IMR-90 (cell line): ENCODE results near the gene CACNA2D3. TPM values are rescaled to one million over a fixed set of nuclear protein-coding genes. Genes with fewer than 3 reads are reported as not detected.

Source experiments
- ATAC-seq: fragments of 200-7000 bp; cut with Tn5 transposase; 2 replicates; pipeline ENCODE4 v1.9.1; 2020; ENCODE audit warnings: low read depth, mild to moderate bottlenecking, moderate library complexity
- BruUV-seq: library from RNA; stranded (reverse); fragments of 400-500 nt; replicated peaks from 2 replicates; lab custom pipeline; 2021; lab: Mats Ljungman, UMichigan
- CTCF ChIA-PET: fragments of 300-600 bp; formaldehyde crosslinking; extraction: SDS; loops from one replicate; lab custom pipeline; 2021; ENCODE audit warnings: antibody characterized with exemption; lab: Yijun Ruan, JAX
- POLR2A ChIA-PET: fragments of 300-600 bp; sonication (Branson Sonifier 250); formaldehyde crosslinking; loops from one replicate; lab custom pipeline; 2022; ENCODE audit warnings: antibody characterized with exemption; ENCODE audit not compliant: unreplicated experiment; lab: Charles Lee
- DNase-seq: peaks from one replicate; pipeline ENCODE4 v3.0.0; 2013
- H2AFZ ChIP-seq: replicated peaks from 2 replicates; pipeline ENCODE3; 2013; ENCODE audit warnings: low read length, mild to moderate bottlenecking; ENCODE audit not compliant: poor library complexity
- H2AK5ac ChIP-seq: 2 replicates; pipeline ENCODE4 v1.6.1; 2013; ENCODE audit warnings: low read depth, low read length, inconsistent platforms
- H2AK9ac ChIP-seq: replicated peaks from 2 replicates; pipeline ENCODE3; 2013; ENCODE audit warnings: mild to moderate bottlenecking, low read depth, low read length, moderate library complexity; ENCODE audit not compliant: poor library complexity
- H2BK120ac ChIP-seq: 2 replicates; pipeline ENCODE4 v1.6.1; 2013; ENCODE audit warnings: low read depth, low read length, inconsistent platforms
- H2BK15ac ChIP-seq: 3 replicates; pipeline ENCODE4 v1.6.1; 2013; ENCODE audit warnings: low read depth, low read length, inconsistent platforms
- H2BK20ac ChIP-seq: 2 replicates; pipeline ENCODE4 v1.6.1; 2013; ENCODE audit warnings: low read depth, mild to moderate bottlenecking, inconsistent platforms, low read length, moderate library complexity
- H2BK5ac ChIP-seq: 2 replicates; pipeline ENCODE4 v1.6.1; 2013; ENCODE audit warnings: mild to moderate bottlenecking, low read depth, low read length, inconsistent platforms; ENCODE audit not compliant: poor library complexity, severe bottlenecking
- H3K14ac ChIP-seq: replicated peaks from 2 replicates; pipeline ENCODE4 v1.6.1; 2013; ENCODE audit warnings: low read depth, low read length, inconsistent platforms
- H3K18ac ChIP-seq: 2 replicates; pipeline ENCODE4 v1.6.1; 2013; ENCODE audit warnings: low read depth, low read length, control low read depth
- H3K23ac ChIP-seq: 2 replicates; pipeline ENCODE4 v1.6.1; 2013; ENCODE audit warnings: low read depth, low read length, inconsistent platforms
- H3K27ac ChIP-seq: 2 replicates; pipeline ENCODE4 v1.5.1; 2013; ENCODE audit warnings: mild to moderate bottlenecking, control low read depth, low read length; ENCODE audit not compliant: insufficient read depth
- H3K27me3 ChIP-seq: 2 replicates; pipeline ENCODE4 v1.6.1; 2013; ENCODE audit warnings: low read length; ENCODE audit not compliant: control insufficient read depth, insufficient read depth
- H3K36me3 ChIP-seq: 2 replicates; pipeline ENCODE4 v1.6.1; 2013; ENCODE audit warnings: low read length, mixed read lengths; ENCODE audit not compliant: control insufficient read depth, insufficient read depth
- H3K4ac ChIP-seq: 2 replicates; pipeline ENCODE4 v1.6.1; 2013; ENCODE audit warnings: low read depth, low read length, inconsistent platforms
- H3K4me1 ChIP-seq: 2 replicates; pipeline ENCODE4 v1.6.1; 2013; ENCODE audit warnings: low read length, mixed read lengths; ENCODE audit not compliant: control insufficient read depth, insufficient read depth
- H3K4me2 ChIP-seq: 2 replicates; pipeline ENCODE4 v1.6.1; 2013; ENCODE audit warnings: low read depth, mild to moderate bottlenecking, control low read depth, low read length, moderate library complexity
- H3K4me3 ChIP-seq: 2 replicates; pipeline ENCODE4 v1.5.1; 2013; ENCODE audit warnings: low read depth, mild to moderate bottlenecking, control low read depth, low read length, moderate library complexity; ENCODE audit not compliant: insufficient read depth
- H3K56ac ChIP-seq: 2 replicates; pipeline ENCODE4 v1.6.1; 2013; ENCODE audit warnings: low read length, inconsistent platforms; ENCODE audit not compliant: insufficient read depth; ENCODE audit errors: extremely low read depth
- H3K79me1 ChIP-seq, 2 experiments: 2 replicates each; pipeline ENCODE4 v1.6.1; 2013; ENCODE audit warnings: low read length in 2 of 2, inconsistent platforms in 1 of 2, low read depth in 1 of 2
- H3K9ac ChIP-seq: 2 replicates; pipeline ENCODE4 v1.6.1; 2013; ENCODE audit warnings: low read depth, low read length, control low read depth
- H3K9me1 ChIP-seq: 2 replicates; pipeline ENCODE4 v1.6.1; 2013; ENCODE audit warnings: low read length, inconsistent platforms; ENCODE audit not compliant: insufficient read depth
- H3K9me3 ChIP-seq: 2 replicates; pipeline ENCODE4 v1.6.1; 2013; ENCODE audit warnings: low read length; ENCODE audit not compliant: control insufficient read depth, insufficient read depth
- H4K20me1 ChIP-seq: 2 replicates; pipeline ENCODE4 v1.6.1; 2013; ENCODE audit warnings: low read length, inconsistent platforms; ENCODE audit not compliant: insufficient read depth
- H4K5ac ChIP-seq: 2 replicates; pipeline ENCODE4 v1.6.1; 2013; ENCODE audit warnings: mild to moderate bottlenecking, low read depth, low read length, control low read depth
- H4K8ac ChIP-seq, 2 experiments: 2 replicates each; pipeline ENCODE4 v1.6.1; 2013; ENCODE audit warnings: low read depth in 2 of 2, low read length in 2 of 2, control low read depth in 1 of 2, inconsistent platforms in 1 of 2
- H4K91ac ChIP-seq: 2 replicates; pipeline ENCODE4 v1.6.1; 2013; ENCODE audit warnings: low read depth, low read length, inconsistent platforms; ENCODE audit not compliant: insufficient read depth
- BHLHE40 ChIP-seq: fragments of 150-350 bp; IDR thresholded peaks from 2 replicates; pipeline ENCODE4 v1.6.1; 2016; ENCODE audit warnings: mild to moderate bottlenecking, low read depth, low read length
- CEBPB ChIP-seq: IDR thresholded peaks from 2 replicates; pipeline ENCODE4 v1.6.1; 2012; ENCODE audit warnings: low read depth, low read length, improper control_type of control experiment
- CHD1 ChIP-seq: IDR thresholded peaks from 2 replicates; pipeline ENCODE4 v1.6.1; 2012; ENCODE audit warnings: low read depth, low read length, improper control_type of control experiment
- CTCF ChIP-seq: conservative IDR thresholded peaks from 2 replicates; pipeline ENCODE4 v1.5.1; 2012; ENCODE audit warnings: mild to moderate bottlenecking, low read depth, low read length, improper control_type of control experiment
- FOS ChIP-seq: fragments of 150-350 bp; IDR thresholded peaks from 2 replicates; pipeline ENCODE4 v1.6.1; 2016; ENCODE audit warnings: low read depth, low read length
- MAFK ChIP-seq: IDR thresholded peaks from 2 replicates; pipeline ENCODE4 v1.6.1; 2012; ENCODE audit warnings: low read depth, low read length, improper control_type of control experiment
- MAZ ChIP-seq: IDR thresholded peaks from 2 replicates; pipeline ENCODE4 v1.6.1; 2012; ENCODE audit warnings: low read depth, mild to moderate bottlenecking, low read length, improper control_type of control experiment, moderate library complexity, borderline replicate concordance
- MXI1 ChIP-seq: IDR thresholded peaks from 2 replicates; pipeline ENCODE4 v1.6.1; 2012; ENCODE audit warnings: low read depth, mild to moderate bottlenecking, low read length, moderate library complexity, borderline replicate concordance
- NFE2L2 ChIP-seq: fragments of 150-350 bp; IDR thresholded peaks from 2 replicates; pipeline ENCODE4 v1.6.1; 2016; ENCODE audit warnings: low read depth, mild to moderate bottlenecking, low read length
- POLR2A ChIP-seq: IDR thresholded peaks from 2 replicates; pipeline ENCODE4 v1.6.1; 2012; ENCODE audit warnings: mild to moderate bottlenecking, low read depth, low read length
- RAD21 ChIP-seq: IDR thresholded peaks from 2 replicates; pipeline ENCODE4 v1.6.1; 2012; ENCODE audit warnings: low read length, improper control_type of control experiment
- RCOR1 ChIP-seq: IDR thresholded peaks from 2 replicates; pipeline ENCODE4 v1.6.1; 2012; ENCODE audit warnings: mild to moderate bottlenecking, low read length, improper control_type of control experiment; ENCODE audit not compliant: insufficient replicate concordance
- RFX5 ChIP-seq: IDR thresholded peaks from 2 replicates; pipeline ENCODE4 v1.8.0; 2012; ENCODE audit warnings: low read depth, mild to moderate bottlenecking, low read length, moderate library complexity
- SMC3 ChIP-seq: fragments of 150-350 bp; IDR thresholded peaks from 2 replicates; pipeline ENCODE4 v1.6.1; 2016; ENCODE audit warnings: low read depth, mild to moderate bottlenecking, antibody characterized with exemption, low read length, moderate library complexity
- USF2 ChIP-seq: fragments of 150-350 bp; IDR thresholded peaks from 2 replicates; pipeline ENCODE4 v1.6.1; 2017; ENCODE audit warnings: mild to moderate bottlenecking, antibody characterized with exemption, low read length, low read depth
- WGBS, 2 experiments: methylation state at CpG; one replicate each; pipeline versions ENCODE4 v1.1.5 to v1.1.7; 2013; ENCODE audit warnings: missing lambda C conversion rate in 2 of 2; ENCODE audit not compliant: insufficient read length in 1 of 2; ENCODE audit errors: extremely low coverage in 2 of 2; 5-methylcytosine and 5-hydroxymethylcytosine counted together
- dilution Hi-C: fragments of 300-500 bp; cut with HindIII; formaldehyde crosslinking; loops from one replicate; pipeline ENCODE4 v1.14.3; 2018; ENCODE audit warnings: low sequenced_read_pairs; ENCODE audit not compliant: unreplicated experiment
- in situ Hi-C: fragments of 300-500 bp; cut with MboI; formaldehyde crosslinking; loops from 3 replicates; pipeline ENCODE4 v1.14.3; 2019; ENCODE audit warnings: low sequenced_read_pairs, inconsistent platforms, mixed read lengths
- intact Hi-C: fragments of 100-400 bp; cut with micrococcal nuclease; formaldehyde crosslinking; loops from 2 replicates; pipeline ENCODE4 v1.10.0; 2022
- polyA plus RNA-seq, 3 experiments: library from polyadenylated mRNA; depleted of rRNA; stranded (reverse); fragments of >200 nt; gene quantifications; 2 replicates each; pipeline ENCODE4 v1.2.3, GENCODE V29; 2012; ENCODE audit warnings: low replicate concordance in 1 of 3
- total RNA-seq: library from RNA; depleted of rRNA; stranded (reverse); fragments of >200 nt; gene quantifications from 2 replicates; pipeline ENCODE4 v1.2.3, GENCODE V29; 2012
- TF ChIP-seq, protein P1 (sequence below): fragments of 150-350 bp; IDR thresholded peaks from 2 replicates; pipeline ENCODE4 v1.6.1; 2016; ENCODE audit warnings: low read depth, mild to moderate bottlenecking, low read length, moderate library complexity, borderline replicate concordance

CACNA2D3 gene
- total and polyA plus RNA-seq, 2 of the 4 experiments (the other 2 are of a cell fraction): 0.36 to 0.41 TPM

GRCh38 chr3:54570008-54570407, 447.7 kb downstream of the CACNA2D3 start:
- no peak overlapping the region for H3K4ac ChIP-seq
- H2BK15ac ChIP-seq: no peak overlapping the region
- H3K18ac ChIP-seq: no peak overlapping the region
- in situ Hi-C loops (no loop called here), intact Hi-C loops (no loop called here), dilution Hi-C loops (no loop called here)
- no peaks in the 10 kb centered on the region for H3K27me3 ChIP-seq
- no TSS peak for BruUV-seq
- H3K4me2 ChIP-seq: no peak overlapping the region
- no peaks in the 10 kb centered on the region for H3K79me1 ChIP-seq
- no peak overlapping the region for H2BK120ac ChIP-seq
- no peak overlapping the region for H2AFZ ChIP-seq
- H3K4me1 ChIP-seq: no peaks in the 10 kb centered on the region
- H2AK5ac ChIP-seq: no peak overlapping the region
- H2AK9ac ChIP-seq: no peak overlapping the region
- WGBS, 2 experiments: no CpG with 5 or more reads among the region's 7 CpGs
- H2BK20ac ChIP-seq: no peak overlapping the region
- ATAC-seq (no peak), DNase-seq (no peak)
- no peak overlapping the region for H3K27ac ChIP-seq
- TF ChIP-seq, protein P1, sequence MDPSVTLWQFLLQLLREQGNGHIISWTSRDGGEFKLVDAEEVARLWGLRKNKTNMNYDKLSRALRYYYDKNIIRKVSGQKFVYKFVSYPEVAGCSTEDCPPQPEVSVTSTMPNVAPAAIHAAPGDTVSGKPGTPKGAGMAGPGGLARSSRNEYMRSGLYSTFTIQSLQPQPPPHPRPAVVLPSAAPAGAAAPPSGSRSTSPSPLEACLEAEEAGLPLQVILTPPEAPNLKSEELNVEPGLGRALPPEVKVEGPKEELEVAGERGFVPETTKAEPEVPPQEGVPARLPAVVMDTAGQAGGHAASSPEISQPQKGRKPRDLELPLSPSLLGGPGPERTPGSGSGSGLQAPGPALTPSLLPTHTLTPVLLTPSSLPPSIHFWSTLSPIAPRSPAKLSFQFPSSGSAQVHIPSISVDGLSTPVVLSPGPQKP: no peak
- no peak for TF ChIP-seq RCOR1
- no peak for TF ChIP-seq CHD1
- no peak for TF ChIP-seq MAFK
- TF ChIP-seq BHLHE40: no peak
- TF ChIP-seq MAZ: no peak
- no peak for TF ChIP-seq CTCF
- TF ChIP-seq FOS: no peak
- no peak for TF ChIP-seq RFX5
- TF ChIP-seq USF2: no peak
- TF ChIP-seq RAD21: no peak
- TF ChIP-seq MXI1: no peak
- TF ChIP-seq CEBPB: no peak
- TF ChIP-seq NFE2L2: no peak
- no peak for TF ChIP-seq SMC3
- TF ChIP-seq POLR2A: no peak
- H3K56ac ChIP-seq: no peak overlapping the region
- ChIA-PET POLR2A (no interaction called here), CTCF (no interaction called here)
- H3K9me1 ChIP-seq: no peaks in the 10 kb centered on the region
- no peaks in the 10 kb centered on the region for H3K36me3 ChIP-seq
- peaks cover 3% of the 10 kb centered on the region; the same call in 1 of the 2 replicates for H3K9me3 ChIP-seq
- H3K14ac ChIP-seq: no peak overlapping the region
- no peak overlapping the region for H4K5ac ChIP-seq
- no peak overlapping the region for H4K91ac ChIP-seq
- H4K8ac ChIP-seq: no peak overlapping the region
- H4K20me1 ChIP-seq: no peaks in the 10 kb centered on the region
- no peak overlapping the region for H3K4me3 ChIP-seq
- H2BK5ac ChIP-seq: no peak overlapping the region
- H3K9ac ChIP-seq: no peak overlapping the region
- H3K23ac ChIP-seq: no peak overlapping the region
